ENCODE results near the gene ZNF296.

The ZNF296 gene

DNA sequence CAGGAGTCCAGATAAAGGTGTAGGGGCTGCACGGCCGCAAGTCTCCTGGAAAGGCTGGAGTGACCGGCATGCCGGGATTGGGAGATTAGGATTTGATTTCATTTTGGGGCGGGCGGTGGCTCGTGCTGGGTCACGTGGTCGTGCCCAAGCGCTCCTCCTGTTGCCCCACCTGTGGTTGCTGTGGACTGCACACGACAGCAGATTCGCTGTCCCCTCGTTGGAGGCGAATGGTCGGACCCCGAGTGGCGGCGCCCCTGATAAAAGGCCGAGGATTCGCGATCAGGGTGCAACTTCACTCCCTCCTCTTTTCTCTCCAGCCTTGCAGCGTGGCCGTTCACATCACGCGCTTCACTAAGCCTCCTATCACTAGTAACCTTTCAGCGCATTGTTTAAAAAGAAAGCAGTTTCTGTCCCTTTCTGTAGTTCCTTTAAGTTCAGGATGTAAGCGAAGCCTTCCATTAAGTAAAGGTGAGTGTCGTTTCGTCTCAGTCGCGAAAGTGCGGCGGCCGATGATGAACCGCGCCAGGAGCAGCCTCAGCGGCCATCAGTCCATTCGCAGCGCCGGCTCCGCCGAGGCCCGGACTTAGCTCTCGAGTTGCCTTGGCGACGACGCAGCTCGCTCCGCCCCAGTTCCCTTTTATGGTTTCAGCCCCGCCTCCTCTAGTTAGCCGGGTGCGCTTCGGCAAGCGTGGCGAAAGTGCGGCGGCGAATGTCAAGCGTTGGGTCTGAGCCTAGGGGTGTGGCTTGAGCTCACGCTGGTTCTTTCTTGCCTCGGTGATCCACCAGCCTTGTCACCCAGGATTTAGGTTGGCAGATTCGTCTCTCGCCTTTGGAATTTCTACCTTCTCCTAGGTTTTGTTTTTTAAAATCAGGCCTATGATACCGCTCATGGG, 15.0 kb upstream of the ZNF296 start:
- H4K91ac ChIP-seq (ENCODE audit: low read depth, low read length, poor library complexity) = peak overlapping the region; percentile 96
- no peaks in the 10 kb centered on the region for H3K9me3 ChIP-seq (replicated peaks in 1 of 2; ENCODE audit: control insufficient read depth in 2 of 2, insufficient read depth in 1 of 2, low read depth in 1 of 2, low read length in 2 of 2)
- peak overlapping the region; percentile 96 to 100 for H3K4me3 ChIP-seq (ENCODE audit: low read length in 2 of 2)
- no peak overlapping the region for H3K14ac ChIP-seq (ENCODE audit: low read length)
- H3K79me1 ChIP-seq (ENCODE audit: low read depth, low read length) = peaks cover 8% of the 10 kb centered on the region
- peak overlapping the region; percentile 54 for H2BK5ac ChIP-seq (ENCODE audit: low read length)
- H3K27ac ChIP-seq (replicated peaks; ENCODE audit: low read length) = peak overlapping the region; percentile 71
- peak overlapping the region; percentile 90 for H2BK15ac ChIP-seq (ENCODE audit: low read length)
- H3K27me3 ChIP-seq (ENCODE audit: control insufficient read depth in 3 of 3, insufficient read depth in 3 of 3, low read depth in 1 of 3, low read length in 3 of 3) = no peaks in the 10 kb centered on the region
- no peak overlapping the region for H2BK120ac ChIP-seq (ENCODE audit: low read depth, low read length)
- no CpG with 5 or more reads among the region's 64 CpGs for WGBS, 2 donors (ENCODE audit: extremely low coverage in 2 of 2, insufficient read length in 2 of 2, insufficient replicate concordance in 1 of 2)
- peak; percentile 99 for DNase-seq (ENCODE audit: low spot score)
- peak overlapping the region; percentile 67 for H3K4me2 ChIP-seq (ENCODE audit: insufficient read depth, low read length, poor library complexity, severe bottlenecking)
- no peak overlapping the region for H4K8ac ChIP-seq (ENCODE audit: low read depth, low read length)
- H2AK5ac ChIP-seq (ENCODE audit: low read depth, low read length) = peak overlapping the region; percentile 91
- H3K36me3 ChIP-seq (replicated peaks in 1 of 2; ENCODE audit: control insufficient read depth in 2 of 2, insufficient read depth in 2 of 2, low read length in 2 of 2) = peaks cover 13 to 52% of the 10 kb centered on the region in 2 donors
- H3K4ac ChIP-seq (ENCODE audit: low read length) = peak overlapping the region; percentile 91
- peak overlapping the region; percentile 84 for H3K18ac ChIP-seq (ENCODE audit: low read length)
- peak overlapping the region; percentile 92 for H2AFZ ChIP-seq (ENCODE audit: low read length)
- no peak overlapping the region for H3K23ac ChIP-seq (ENCODE audit: low read depth, low read length, poor library complexity)
- no peak overlapping the region for H2BK12ac ChIP-seq (ENCODE audit: low read length)
- H3K4me1 ChIP-seq (ENCODE audit: control insufficient read depth in 2 of 2, insufficient read depth in 1 of 2, low read depth in 1 of 2, low read length in 2 of 2) = peaks cover 12 to 13% of the 10 kb centered on the region in 2 donors
- H3K9ac ChIP-seq (ENCODE audit: low read depth, low read length, poor library complexity) = peak overlapping the region; percentile 75

DNA sequence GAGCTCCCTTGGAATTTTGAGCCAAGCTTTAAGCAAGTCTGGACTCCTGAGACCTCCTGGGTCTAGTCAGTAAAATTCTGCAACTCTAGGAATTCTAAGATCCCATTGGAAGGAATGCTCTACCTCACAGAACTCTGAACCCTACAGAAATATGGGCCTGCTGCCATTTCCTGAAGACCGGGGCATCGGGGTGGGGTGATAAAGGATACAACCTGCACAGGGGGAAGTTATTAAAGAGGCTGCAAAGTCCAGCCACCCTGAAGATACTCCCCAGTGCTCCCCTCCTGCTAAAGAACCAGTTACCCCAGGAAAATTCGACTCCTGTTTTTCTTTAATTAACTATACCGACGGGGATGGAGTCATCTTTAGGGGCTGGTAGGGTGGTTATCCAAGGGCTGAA, 14.3 kb upstream of the ZNF296 start:
- H4K91ac ChIP-seq (ENCODE audit: low read depth, low read length, poor library complexity) = no peak overlapping the region
- no peak overlapping the region for H2BK12ac ChIP-seq (ENCODE audit: low read length)
- DNase-seq (ENCODE audit: low spot score) = no peak
- no peak overlapping the region for H4K8ac ChIP-seq (ENCODE audit: low read depth, low read length)
- H3K23ac ChIP-seq (ENCODE audit: low read depth, low read length, poor library complexity) = no peak overlapping the region
- H3K27me3 ChIP-seq (ENCODE audit: control insufficient read depth in 3 of 3, insufficient read depth in 3 of 3, low read depth in 1 of 3, low read length in 3 of 3) = no peaks in the 10 kb centered on the region
- H3K36me3 ChIP-seq (replicated peaks in 1 of 2; ENCODE audit: control insufficient read depth in 2 of 2, insufficient read depth in 2 of 2, low read length in 2 of 2) = peaks cover 13 to 49% of the 10 kb centered on the region in 2 donors
- peak overlapping the region; percentile 70 for H3K27ac ChIP-seq (replicated peaks; ENCODE audit: low read length)
- no CpG with 5 or more reads among the region's 5 CpGs for WGBS, 2 donors (ENCODE audit: extremely low coverage in 2 of 2, insufficient read length in 2 of 2, insufficient replicate concordance in 1 of 2)
- peak overlapping the region; percentile 91 for H2AK5ac ChIP-seq (ENCODE audit: low read depth, low read length)
- H3K79me1 ChIP-seq (ENCODE audit: low read depth, low read length) = peaks cover 4% of the 10 kb centered on the region
- peak overlapping the region; percentile 67 for H3K4me2 ChIP-seq (ENCODE audit: insufficient read depth, low read length, poor library complexity, severe bottlenecking)
- peak overlapping the region in 1 of 2 donors; percentile 96 for H3K4me3 ChIP-seq (ENCODE audit: low read length in 2 of 2)
- H2AFZ ChIP-seq (ENCODE audit: low read length) = no peak overlapping the region
- H3K4me1 ChIP-seq (ENCODE audit: control insufficient read depth in 2 of 2, insufficient read depth in 1 of 2, low read depth in 1 of 2, low read length in 2 of 2) = peaks cover 12 to 13% of the 10 kb centered on the region in 2 donors
- peak overlapping the region; percentile 54 for H2BK5ac ChIP-seq (ENCODE audit: low read length)
- no peak overlapping the region for H3K18ac ChIP-seq (ENCODE audit: low read length)
- no peak overlapping the region for H2BK15ac ChIP-seq (ENCODE audit: low read length)
- H3K9ac ChIP-seq (ENCODE audit: low read depth, low read length, poor library complexity) = peak overlapping the region; percentile 75
- no peak overlapping the region for H2BK120ac ChIP-seq (ENCODE audit: low read depth, low read length)
- H3K9me3 ChIP-seq (replicated peaks in 1 of 2; ENCODE audit: control insufficient read depth in 2 of 2, insufficient read depth in 1 of 2, low read depth in 1 of 2, low read length in 2 of 2) = no peaks in the 10 kb centered on the region
- no peak overlapping the region for H3K14ac ChIP-seq (ENCODE audit: low read length)
- H3K4ac ChIP-seq (ENCODE audit: low read length) = no peak overlapping the region

DNA sequence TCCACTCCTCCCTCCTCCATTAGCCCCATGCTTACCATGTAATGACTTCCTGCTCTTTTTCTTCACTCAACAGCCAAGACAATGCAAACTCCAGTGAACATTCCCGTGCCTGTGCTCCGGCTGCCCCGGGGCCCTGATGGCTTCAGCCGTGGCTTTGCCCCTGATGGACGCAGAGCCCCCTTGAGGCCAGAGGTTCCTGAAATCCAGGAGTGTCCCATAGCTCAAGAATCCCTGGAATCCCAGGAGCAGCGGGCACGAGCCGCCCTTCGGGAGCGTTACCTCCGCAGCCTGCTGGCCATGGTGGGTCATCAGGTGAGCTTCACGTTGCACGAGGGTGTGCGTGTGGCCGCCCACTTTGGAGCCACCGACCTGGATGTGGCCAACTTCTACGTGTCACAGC, 13.8 kb upstream of the ZNF296 start:
- Histone ChIP-seq H2AK5ac (ENCODE audit: low read depth, low read length) (peak overlapping the region; percentile 49), H3K27ac (replicated peaks; ENCODE audit: low read length) (no peak overlapping the region), H2AFZ (ENCODE audit: low read length) (no peak overlapping the region), H4K91ac (ENCODE audit: low read depth, low read length, poor library complexity) (no peak overlapping the region), H3K4me1 (ENCODE audit: control insufficient read depth in 2 of 2, insufficient read depth in 1 of 2, low read depth in 1 of 2, low read length in 2 of 2) (peaks cover 12 to 13% of the 10 kb centered on the region in 2 donors), H3K23ac (ENCODE audit: low read depth, low read length, poor library complexity) (no peak overlapping the region), H3K36me3 (replicated peaks in 1 of 2; ENCODE audit: control insufficient read depth in 2 of 2, insufficient read depth in 2 of 2, low read length in 2 of 2) (peaks cover 13 to 49% of the 10 kb centered on the region in 2 donors), H3K9me3 (replicated peaks in 1 of 2; ENCODE audit: control insufficient read depth in 2 of 2, insufficient read depth in 1 of 2, low read depth in 1 of 2, low read length in 2 of 2) (no peaks in the 10 kb centered on the region), H3K18ac (ENCODE audit: low read length) (no peak overlapping the region), H3K79me1 (ENCODE audit: low read depth, low read length) (peaks cover 6% of the 10 kb centered on the region), H2BK15ac (ENCODE audit: low read length) (no peak overlapping the region), H2BK5ac (ENCODE audit: low read length) (peak overlapping the region; percentile 54), H4K8ac (ENCODE audit: low read depth, low read length) (no peak overlapping the region), H3K27me3 (ENCODE audit: control insufficient read depth in 3 of 3, insufficient read depth in 3 of 3, low read depth in 1 of 3, low read length in 3 of 3) (no peaks in the 10 kb centered on the region), H3K4me2 (ENCODE audit: insufficient read depth, low read length, poor library complexity, severe bottlenecking) (no peak overlapping the region), H2BK120ac (ENCODE audit: low read depth, low read length) (no peak overlapping the region), H2BK12ac (ENCODE audit: low read length) (no peak overlapping the region), H3K9ac (ENCODE audit: low read depth, low read length, poor library complexity) (no peak overlapping the region), H3K4me3 (ENCODE audit: low read length in 2 of 2) (no peak overlapping the region), H3K14ac (ENCODE audit: low read length) (no peak overlapping the region), H3K4ac (ENCODE audit: low read length) (peak overlapping the region; percentile 17)
- WGBS, 2 donors (ENCODE audit: extremely low coverage in 2 of 2, insufficient read length in 2 of 2, insufficient replicate concordance in 1 of 2) = no CpG with 5 or more reads among the region's 17 CpGs
- DNase-seq (ENCODE audit: low spot score) = no peak

- Histone ChIP-seq H2BK5ac (ENCODE audit: low read length) (no peak overlapping the region), H2BK15ac (ENCODE audit: low read length) (no peak overlapping the region), H3K14ac (ENCODE audit: low read length) (no peak overlapping the region), H2BK12ac (ENCODE audit: low read length) (no peak overlapping the region), H3K9me3 (replicated peaks in 1 of 2; ENCODE audit: control insufficient read depth in 2 of 2, insufficient read depth in 1 of 2, low read depth in 1 of 2, low read length in 2 of 2) (no peaks in the 10 kb centered on the region), H3K79me1 (ENCODE audit: low read depth, low read length) (peaks cover 6% of the 10 kb centered on the region), H4K91ac (ENCODE audit: low read depth, low read length, poor library complexity) (no peak overlapping the region), H3K36me3 (replicated peaks in 1 of 2; ENCODE audit: control insufficient read depth in 2 of 2, insufficient read depth in 2 of 2, low read length in 2 of 2) (peaks cover 10 to 49% of the 10 kb centered on the region in 2 donors), H2AK5ac (ENCODE audit: low read depth, low read length) (no peak overlapping the region), H3K4ac (ENCODE audit: low read length) (no peak overlapping the region), H3K18ac (ENCODE audit: low read length) (no peak overlapping the region), H3K4me1 (ENCODE audit: control insufficient read depth in 2 of 2, insufficient read depth in 1 of 2, low read depth in 1 of 2, low read length in 2 of 2) (peaks cover 4 to 5% of the 10 kb centered on the region in 2 donors), H2BK120ac (ENCODE audit: low read depth, low read length) (no peak overlapping the region), H3K27ac (replicated peaks; ENCODE audit: low read length) (no peak overlapping the region), H4K8ac (ENCODE audit: low read depth, low read length) (no peak overlapping the region), H3K4me2 (ENCODE audit: insufficient read depth, low read length, poor library complexity, severe bottlenecking) (no peak overlapping the region), H3K27me3 (ENCODE audit: control insufficient read depth in 3 of 3, insufficient read depth in 3 of 3, low read depth in 1 of 3, low read length in 3 of 3) (no peaks in the 10 kb centered on the region), H3K4me3 (ENCODE audit: low read length in 2 of 2) (no peak overlapping the region), H2AFZ (ENCODE audit: low read length) (no peak overlapping the region), H3K9ac (ENCODE audit: low read depth, low read length, poor library complexity) (no peak overlapping the region), H3K23ac (ENCODE audit: low read depth, low read length, poor library complexity) (no peak overlapping the region)
- WGBS, 2 donors (ENCODE audit: extremely low coverage in 2 of 2, insufficient read length in 2 of 2, insufficient replicate concordance in 1 of 2) = no CpG with 5 or more reads among the region's 11 CpGs
- DNase-seq (ENCODE audit: low spot score) = no peak
Observed at GRCh38 chr19:45087531-45087930, 11.3 kb upstream of the ZNF296 start.
